ENCODE results near the gene NT5C3A.

NT5C3A gene

DNA sequence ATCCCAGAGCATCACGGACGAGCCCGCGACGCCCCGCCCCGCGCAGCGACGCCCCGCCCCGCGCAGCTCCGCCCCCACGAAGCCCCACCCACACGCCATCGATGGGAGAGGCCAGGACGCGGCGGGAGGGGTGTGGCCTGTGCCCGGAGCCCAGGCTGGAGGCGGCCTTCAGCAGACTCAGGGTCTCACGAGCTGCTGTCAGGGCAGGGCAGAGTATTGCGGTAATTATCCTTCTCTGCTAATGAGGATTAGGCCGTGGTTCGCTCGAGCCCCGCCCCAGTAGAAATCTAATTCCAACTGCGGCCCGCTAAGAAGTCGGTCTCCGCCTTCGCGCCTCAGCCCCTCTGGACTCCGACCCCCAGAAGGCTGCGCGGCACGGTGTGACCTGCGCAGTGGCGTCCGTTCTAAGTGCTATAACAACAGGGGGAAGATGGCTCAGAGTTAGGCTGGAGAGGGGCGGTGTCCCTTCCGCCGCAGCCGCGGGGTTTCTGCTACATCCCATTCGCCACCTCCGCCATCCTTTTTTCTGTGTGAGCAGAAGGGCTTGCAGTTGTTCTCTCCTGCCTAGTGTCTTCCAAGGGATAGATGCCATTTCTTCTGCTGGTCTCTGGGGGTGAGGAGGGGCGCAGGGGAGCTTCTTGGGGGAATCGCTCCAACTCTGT, 337 bp upstream of the NT5C3A start:
- H3K9me3 Mint-ChIP-seq: peaks cover 27% of the 10 kb centered on the region
- peaks cover 27% of the 10 kb centered on the region for H3K4me1 Mint-ChIP-seq (ENCODE audit: low read depth)
- peaks cover 14% of the 10 kb centered on the region for H3K36me3 Mint-ChIP-seq (ENCODE audit: low read depth)
- peak overlapping the region; percentile 95 for H3K4me3 Mint-ChIP-seq
- peaks cover 12% of the 10 kb centered on the region for H3K27me3 Mint-ChIP-seq (ENCODE audit: low read depth)
- H3K27ac Mint-ChIP-seq: peak overlapping the region; percentile 96

DNA sequence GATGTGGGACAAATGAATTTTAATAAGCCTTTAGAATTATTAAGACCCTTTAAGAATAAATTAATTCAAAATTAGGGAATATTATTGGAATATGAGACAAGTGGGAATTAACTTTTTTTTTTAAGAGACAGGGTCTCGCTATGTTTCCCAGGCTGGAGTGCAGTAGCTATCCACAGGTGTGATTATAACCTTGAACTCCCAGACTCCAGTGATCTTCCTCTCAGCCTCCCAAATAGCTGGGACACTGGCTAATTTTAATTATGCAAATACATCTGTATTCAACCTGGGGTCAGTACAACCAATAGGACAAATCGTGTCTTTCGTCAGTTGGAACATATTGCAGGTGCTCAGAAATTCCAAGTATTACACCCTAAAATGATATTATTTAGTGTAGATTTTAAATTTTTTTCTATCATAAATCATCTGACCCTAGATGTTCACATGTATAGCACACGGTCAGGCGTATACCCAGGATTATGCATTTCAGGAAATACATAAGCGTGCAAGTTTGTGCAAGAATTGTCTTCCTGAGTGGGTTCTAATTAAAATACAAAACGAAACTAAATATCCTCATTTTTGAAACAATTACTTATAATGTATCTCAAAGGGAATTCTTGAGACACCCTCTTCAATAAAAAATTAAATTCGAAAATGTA, 1.2 kb downstream of the NT5C3A start:
- peaks cover 7% of the 10 kb centered on the region for H3K27me3 Mint-ChIP-seq (ENCODE audit: low read depth)
- peaks cover 13% of the 10 kb centered on the region for H3K36me3 Mint-ChIP-seq (ENCODE audit: low read depth)
- H3K27ac Mint-ChIP-seq: peak overlapping the region; percentile 82
- peak overlapping the region; percentile 95 for H3K4me3 Mint-ChIP-seq
- peaks cover 29% of the 10 kb centered on the region for H3K4me1 Mint-ChIP-seq (ENCODE audit: low read depth)
- H3K9me3 Mint-ChIP-seq: peaks cover 21% of the 10 kb centered on the region

DNA sequence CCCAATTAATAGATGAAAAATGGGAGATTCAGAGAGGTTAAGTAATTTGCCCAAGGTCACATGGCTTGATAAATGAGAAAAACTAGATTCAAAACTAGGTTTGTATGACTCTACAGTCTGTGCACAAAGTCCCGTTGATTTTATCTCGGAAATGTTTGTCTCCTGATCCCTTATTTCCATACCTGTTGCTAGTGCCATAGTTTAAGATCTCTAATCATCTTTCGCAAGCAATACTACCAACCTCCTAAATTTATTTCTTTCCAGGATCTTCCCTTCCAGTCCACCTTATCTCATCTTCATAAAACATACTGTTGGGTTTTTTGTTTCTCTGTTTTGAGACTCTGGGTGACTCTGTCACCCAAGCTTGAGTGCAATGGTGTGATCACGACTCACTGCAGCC, 2.9 kb downstream of the NT5C3A start:
- peaks cover 37% of the 10 kb centered on the region for H3K4me1 Mint-ChIP-seq (ENCODE audit: low read depth)
- peaks cover 3% of the 10 kb centered on the region for H3K9me3 Mint-ChIP-seq
- H3K36me3 Mint-ChIP-seq (ENCODE audit: low read depth): peaks cover 11% of the 10 kb centered on the region
- H3K27me3 Mint-ChIP-seq (ENCODE audit: low read depth): no peaks in the 10 kb centered on the region
- no peak overlapping the region for H3K4me3 Mint-ChIP-seq
- no peak overlapping the region for H3K27ac Mint-ChIP-seq

DNA sequence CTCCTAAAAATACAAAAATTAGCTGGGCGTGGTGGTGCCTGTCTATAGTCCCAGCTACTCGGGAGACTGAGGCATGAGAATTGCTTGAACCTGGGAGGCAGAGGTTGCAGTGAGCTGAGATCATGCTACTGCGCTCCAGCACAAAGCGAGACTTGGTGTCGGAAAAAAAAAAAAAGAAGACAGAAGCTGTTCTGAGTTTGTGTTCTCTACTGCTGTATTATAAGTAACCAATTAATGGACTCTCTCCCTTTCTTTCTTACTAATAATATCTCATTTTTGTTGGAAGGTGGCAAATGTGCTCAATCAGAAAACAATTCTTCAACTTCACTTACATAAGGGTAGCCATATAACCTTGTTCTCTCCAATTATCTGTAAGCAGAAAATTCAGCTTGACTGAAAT, 7.4 kb downstream of the NT5C3A start:
- Mint-ChIP-seq H3K36me3 (ENCODE audit: low read depth) (peaks cover 10% of the 10 kb centered on the region), H3K9me3 (no peaks in the 10 kb centered on the region), H3K27ac (no peak overlapping the region), H3K4me3 (no peak overlapping the region), H3K4me1 (ENCODE audit: low read depth) (peaks cover 35% of the 10 kb centered on the region), H3K27me3 (ENCODE audit: low read depth) (no peaks in the 10 kb centered on the region)

DNA sequence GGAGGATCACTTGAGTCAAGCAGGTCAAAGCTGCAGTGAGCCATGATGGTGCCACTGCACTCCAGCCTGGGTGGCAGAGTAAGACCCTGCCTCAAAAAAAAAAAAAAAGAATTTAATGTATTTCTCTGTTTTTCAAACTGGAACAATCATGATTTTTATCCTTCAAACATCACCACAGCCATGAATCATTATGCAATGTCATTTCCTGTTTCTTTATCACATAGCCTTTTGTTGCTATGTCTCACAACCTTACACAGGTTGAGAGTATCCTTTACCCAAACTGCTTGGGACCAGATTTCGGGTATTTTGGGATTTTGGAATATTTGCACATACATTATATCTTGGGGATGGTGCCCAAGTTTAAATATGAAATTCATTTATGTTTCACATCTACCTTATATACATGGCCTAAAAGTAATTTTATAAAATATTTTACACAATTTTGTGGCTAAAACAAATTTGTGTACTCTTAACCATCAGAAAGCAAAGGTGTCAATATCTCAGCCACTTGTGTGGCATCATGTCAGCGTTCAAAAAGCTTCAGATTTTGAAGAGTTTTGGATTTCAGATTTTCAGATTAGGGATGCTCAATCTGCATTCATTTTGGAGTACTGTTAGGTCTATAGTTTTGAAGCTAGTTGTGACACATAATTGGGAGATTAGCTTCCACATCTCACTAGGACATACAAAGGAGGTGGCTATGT, 8.2 kb downstream of the NT5C3A start:
- Mint-ChIP-seq H3K9me3 (no peaks in the 10 kb centered on the region), H3K27me3 (ENCODE audit: low read depth) (no peaks in the 10 kb centered on the region), H3K4me3 (no peak overlapping the region), H3K4me1 (ENCODE audit: low read depth) (peaks cover 33% of the 10 kb centered on the region), H3K27ac (peak overlapping the region; percentile 59), H3K36me3 (ENCODE audit: low read depth) (peaks cover 5% of the 10 kb centered on the region)

DNA sequence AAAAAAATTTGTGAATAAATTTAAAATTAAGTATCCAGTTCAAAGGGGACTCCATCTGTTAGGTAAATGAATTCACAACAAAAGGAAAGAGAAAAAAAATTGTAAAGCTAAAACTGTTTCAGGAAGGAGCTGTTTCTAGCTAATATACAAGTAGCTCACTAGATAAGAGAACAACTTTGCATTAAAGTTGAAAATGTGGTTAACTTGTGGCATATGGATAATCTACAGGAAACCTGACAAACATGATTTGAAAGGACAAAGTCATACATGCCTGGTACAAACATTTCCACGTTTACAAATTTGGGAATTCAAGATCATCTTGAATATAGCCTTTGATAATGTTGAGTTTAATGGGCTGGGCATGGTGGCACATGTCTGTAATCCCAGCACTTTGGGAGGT, 8.9 kb downstream of the NT5C3A start:
- H3K36me3 Mint-ChIP-seq (ENCODE audit: low read depth): peaks cover 3% of the 10 kb centered on the region
- H3K4me3 Mint-ChIP-seq: no peak overlapping the region
- H3K27me3 Mint-ChIP-seq (ENCODE audit: low read depth): no peaks in the 10 kb centered on the region
- peaks cover 29% of the 10 kb centered on the region for H3K4me1 Mint-ChIP-seq (ENCODE audit: low read depth)
- peak overlapping the region; percentile 55 for H3K27ac Mint-ChIP-seq
- no peaks in the 10 kb centered on the region for H3K9me3 Mint-ChIP-seq

DNA sequence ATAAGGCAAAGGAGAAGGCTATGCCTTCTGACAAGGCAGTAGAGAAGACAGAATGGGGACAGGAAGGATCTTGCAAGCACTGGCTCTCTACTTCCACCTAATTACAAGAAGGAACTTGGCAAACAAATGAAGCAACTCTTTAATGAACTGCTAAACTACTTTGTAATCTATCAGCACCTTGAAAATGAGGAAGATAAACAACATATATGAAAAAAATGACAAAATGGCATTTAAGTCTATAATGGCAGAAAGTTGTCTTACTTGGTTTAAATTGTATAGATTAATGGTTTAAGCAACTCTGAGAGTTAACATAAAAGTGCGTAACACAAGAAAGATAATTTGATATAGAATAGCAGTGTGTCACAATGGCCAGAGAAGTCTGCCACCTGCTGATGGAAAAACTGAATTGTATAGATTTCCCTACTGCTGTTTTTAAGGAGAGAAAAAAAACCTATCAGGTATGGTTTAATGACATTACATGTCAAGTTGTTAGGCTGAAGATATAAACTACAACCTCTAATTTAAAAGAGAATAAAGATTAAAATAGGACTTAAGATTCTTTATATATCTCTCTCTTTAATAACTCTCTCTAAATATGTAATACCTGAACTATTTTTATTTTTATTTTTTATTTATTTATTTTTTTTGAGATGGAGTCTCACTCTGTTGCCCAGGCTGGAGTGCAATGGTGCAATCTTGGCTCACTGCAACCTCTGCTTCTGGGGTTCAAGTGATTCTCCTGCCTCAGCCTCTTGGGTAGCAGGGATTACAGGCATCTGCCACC, 11.8 kb downstream of the NT5C3A start:
- Mint-ChIP-seq H3K4me3 (no peak overlapping the region), H3K27ac (no peak overlapping the region), H3K36me3 (ENCODE audit: low read depth) (peaks cover 3% of the 10 kb centered on the region), H3K27me3 (ENCODE audit: low read depth) (no peaks in the 10 kb centered on the region), H3K4me1 (ENCODE audit: low read depth) (peaks cover 30% of the 10 kb centered on the region), H3K9me3 (no peaks in the 10 kb centered on the region)

DNA sequence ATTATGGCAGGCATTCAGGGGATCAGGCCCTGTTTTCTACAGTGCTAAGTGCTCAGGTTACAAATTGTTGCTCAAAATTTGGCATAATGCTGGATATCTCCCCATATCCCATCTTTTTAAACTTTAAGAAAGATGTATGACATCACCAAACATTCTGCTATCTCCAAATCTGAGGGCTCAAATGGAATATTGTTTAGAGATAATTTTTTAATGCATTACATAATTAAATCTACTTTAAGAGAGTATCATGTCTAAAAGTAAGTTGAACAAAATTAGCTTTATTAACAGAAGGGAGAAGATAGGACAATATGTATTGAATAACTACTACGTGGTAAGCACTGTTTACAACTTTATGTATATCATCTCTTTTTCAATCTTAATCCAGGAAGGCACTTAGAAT, 13.9 kb downstream of the NT5C3A start:
- Mint-ChIP-seq H3K9me3 (no peaks in the 10 kb centered on the region), H3K4me1 (ENCODE audit: low read depth) (peaks cover 33% of the 10 kb centered on the region), H3K27me3 (ENCODE audit: low read depth) (no peaks in the 10 kb centered on the region), H3K36me3 (ENCODE audit: low read depth) (no peaks in the 10 kb centered on the region), H3K27ac (no peak overlapping the region), H3K4me3 (no peak overlapping the region)

DNA sequence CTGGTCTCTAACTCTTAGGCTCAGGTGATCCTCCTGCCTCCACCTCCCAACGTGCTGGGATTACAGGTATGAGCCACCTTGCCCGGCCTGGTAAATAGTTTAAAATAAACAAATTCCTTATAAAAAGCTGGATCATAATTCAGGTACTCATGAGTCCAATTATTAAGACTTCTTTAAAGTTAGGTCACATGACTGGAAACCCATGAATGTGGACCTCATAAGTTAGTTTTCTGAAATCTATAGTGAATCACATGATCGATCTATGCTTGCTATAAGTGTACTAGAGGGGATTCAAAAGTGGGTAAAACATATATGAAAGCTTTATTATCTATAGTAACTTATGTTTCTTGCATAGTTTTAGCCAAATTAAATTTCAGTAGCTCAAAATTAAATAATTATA, 14.3 kb downstream of the NT5C3A start:
- Mint-ChIP-seq H3K27me3 (ENCODE audit: low read depth) (no peaks in the 10 kb centered on the region), H3K27ac (no peak overlapping the region), H3K4me1 (ENCODE audit: low read depth) (peaks cover 36% of the 10 kb centered on the region), H3K4me3 (no peak overlapping the region), H3K36me3 (ENCODE audit: low read depth) (no peaks in the 10 kb centered on the region), H3K9me3 (no peaks in the 10 kb centered on the region)

DNA sequence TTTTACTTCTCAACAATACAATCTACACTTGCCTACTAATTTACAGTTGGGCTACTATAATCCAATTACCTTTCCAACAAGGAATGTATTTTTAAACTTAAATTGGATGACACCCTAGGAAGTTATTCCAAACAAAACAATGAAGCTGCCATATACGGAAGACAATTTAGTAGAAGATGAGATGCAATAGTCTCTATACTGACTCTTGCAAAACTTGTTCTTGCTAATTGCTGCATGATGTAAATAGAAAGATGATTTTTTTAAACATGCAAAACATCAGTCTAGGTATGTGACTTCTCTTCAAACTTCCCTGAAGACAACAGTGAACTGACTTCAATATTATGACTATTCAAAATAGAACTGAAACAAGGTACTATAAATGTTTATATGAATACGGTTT, 17.6 kb downstream of the NT5C3A start:
- Mint-ChIP-seq H3K4me1 (ENCODE audit: low read depth) (peaks cover 30% of the 10 kb centered on the region), H3K9me3 (no peaks in the 10 kb centered on the region), H3K4me3 (no peak overlapping the region), H3K36me3 (ENCODE audit: low read depth) (no peaks in the 10 kb centered on the region), H3K27ac (no peak overlapping the region), H3K27me3 (ENCODE audit: low read depth) (no peaks in the 10 kb centered on the region)

DNA sequence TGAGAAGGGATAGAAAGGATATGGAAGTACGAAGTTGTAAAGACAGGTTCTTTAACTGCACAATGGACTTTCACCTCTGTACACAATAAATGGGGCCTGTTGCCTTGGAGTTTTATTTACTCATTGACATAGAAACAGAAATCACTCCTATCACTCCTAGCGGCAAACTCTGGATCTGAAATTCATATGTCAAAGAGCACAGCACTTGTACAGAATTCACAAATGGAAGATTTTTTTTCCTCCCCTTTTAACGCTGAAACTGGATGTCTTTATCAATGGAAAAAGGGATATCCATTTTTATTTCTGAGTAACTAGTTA, 18.2 kb downstream of the NT5C3A start:
- no peaks in the 10 kb centered on the region for H3K27me3 Mint-ChIP-seq (ENCODE audit: low read depth)
- H3K9me3 Mint-ChIP-seq: no peaks in the 10 kb centered on the region
- H3K27ac Mint-ChIP-seq: no peak overlapping the region
- H3K36me3 Mint-ChIP-seq (ENCODE audit: low read depth): no peaks in the 10 kb centered on the region
- H3K4me3 Mint-ChIP-seq: no peak overlapping the region
- peaks cover 35% of the 10 kb centered on the region for H3K4me1 Mint-ChIP-seq (ENCODE audit: low read depth)

DNA sequence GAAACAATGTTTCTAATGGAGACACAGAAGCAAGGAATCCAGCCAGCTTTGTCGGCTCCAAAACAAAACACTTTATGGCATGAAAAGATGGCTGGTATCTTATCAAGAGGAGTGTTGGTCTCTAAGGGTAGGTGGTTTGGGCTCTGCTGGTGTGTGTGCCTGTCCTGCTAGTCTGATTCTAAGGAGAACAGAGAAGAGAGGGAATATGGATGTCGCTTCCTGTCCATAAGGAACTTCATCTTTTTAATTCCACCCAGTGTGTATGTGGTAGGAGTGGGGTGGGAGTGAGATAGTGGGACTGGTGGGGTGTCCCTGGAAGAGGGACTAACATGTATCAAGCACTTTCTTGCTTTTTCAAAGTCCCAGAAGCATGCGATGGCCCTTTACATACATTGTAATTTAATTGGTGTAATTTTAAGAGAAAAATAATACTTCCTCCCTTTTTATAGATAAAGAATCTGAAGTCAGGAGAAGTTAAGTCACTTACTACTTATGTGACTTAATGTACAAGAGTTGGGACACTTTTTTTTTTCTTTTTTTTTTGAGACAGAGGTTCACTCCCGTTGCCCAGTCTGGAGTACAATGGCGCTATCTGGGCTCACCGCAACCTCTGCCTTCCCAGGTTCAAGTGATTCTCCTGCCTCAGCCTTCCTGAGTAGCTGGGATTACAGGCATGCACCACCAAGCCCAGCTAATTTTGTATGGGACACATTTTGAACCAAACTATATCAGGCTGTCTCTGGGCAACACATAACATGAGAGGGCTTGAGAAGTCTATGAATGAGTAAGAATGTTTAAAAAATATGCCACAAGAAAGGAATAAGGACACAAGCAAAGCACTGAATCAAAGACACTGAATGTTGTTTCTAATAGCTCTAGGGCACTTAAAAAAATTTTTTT, 18.8 kb downstream of the NT5C3A start:
- H3K27ac Mint-ChIP-seq: no peak overlapping the region
- H3K27me3 Mint-ChIP-seq (ENCODE audit: low read depth): no peaks in the 10 kb centered on the region
- peaks cover 37% of the 10 kb centered on the region for H3K4me1 Mint-ChIP-seq (ENCODE audit: low read depth)
- no peaks in the 10 kb centered on the region for H3K9me3 Mint-ChIP-seq
- H3K36me3 Mint-ChIP-seq (ENCODE audit: low read depth): no peaks in the 10 kb centered on the region
- no peak overlapping the region for H3K4me3 Mint-ChIP-seq

DNA sequence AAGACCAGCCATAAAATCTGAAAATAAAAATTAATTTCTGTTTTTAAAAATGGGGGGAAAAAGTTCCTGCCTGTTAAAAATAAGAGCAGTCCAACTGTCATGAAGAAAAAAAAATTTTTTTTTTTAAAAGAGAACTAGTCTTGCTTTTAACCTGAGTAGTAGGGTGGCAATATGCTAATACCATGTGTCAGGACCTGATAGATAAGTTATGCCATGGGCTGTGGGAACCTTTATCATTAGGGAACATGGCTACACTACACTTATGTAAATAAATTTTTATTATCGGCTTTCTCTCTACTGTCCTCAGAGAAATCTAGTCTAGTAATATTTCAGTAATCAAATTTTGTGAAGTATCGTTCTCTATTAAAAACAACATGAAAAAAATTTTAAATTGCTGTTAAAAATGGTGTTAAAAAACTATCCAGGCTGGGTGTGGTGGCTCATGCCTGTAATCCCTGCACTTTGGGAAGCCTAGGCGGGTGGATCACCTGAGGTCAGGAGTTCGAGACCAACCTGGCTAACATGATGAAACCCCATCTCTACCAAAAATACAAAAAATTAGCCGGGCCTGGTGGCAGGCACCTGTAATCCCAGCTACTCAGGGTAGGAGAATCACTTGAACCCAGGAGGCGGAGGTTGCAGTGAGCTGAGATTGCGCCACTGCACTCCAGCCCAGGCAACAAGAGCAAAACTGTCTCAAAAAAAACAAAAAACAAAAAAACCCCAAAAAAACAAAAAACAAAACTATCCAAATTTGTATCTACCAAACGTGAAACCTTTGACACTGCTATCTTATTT, 20.7 kb downstream of the NT5C3A start:
- H3K27ac Mint-ChIP-seq: no peak overlapping the region
- H3K36me3 Mint-ChIP-seq (ENCODE audit: low read depth): peaks cover 2% of the 10 kb centered on the region
- H3K4me3 Mint-ChIP-seq: no peak overlapping the region
- H3K27me3 Mint-ChIP-seq (ENCODE audit: low read depth): no peaks in the 10 kb centered on the region
- peaks cover 44% of the 10 kb centered on the region for H3K4me1 Mint-ChIP-seq (ENCODE audit: low read depth)
- H3K9me3 Mint-ChIP-seq: no peaks in the 10 kb centered on the region
